RWPE2 (cell line): ENCODE measurements around the gene SBK3.

Experiments used
- ATAC-seq: fragments of 200-7000 bp; cut with Tn5 transposase; 3 replicates; pipeline ENCODE4 v1.9.1; 2021; ENCODE audit warnings: low read depth
- DNase-seq: peaks from one replicate; pipeline ENCODE4 v3.0.0-alpha.2; 2020; ENCODE audit warnings: low spot score
- H3K27ac ChIP-seq: fragments of 450-650 bp; 2 replicates; pipeline ENCODE4 v1.5.1; 2017; ENCODE audit warnings: mild to moderate bottlenecking; ENCODE audit not compliant: poor library complexity, severe bottlenecking
- H3K27me3 ChIP-seq: fragments of 250-450 bp; sonication (Bioruptor Pico); 2 replicates; pipeline ENCODE4 v1.5.1; 2021; ENCODE audit warnings: mild to moderate bottlenecking, moderate library complexity; ENCODE audit not compliant: insufficient read depth, poor library complexity, severe bottlenecking
- H3K36me3 ChIP-seq: fragments of 250-450 bp; sonication (Bioruptor Pico); 2 replicates; pipeline ENCODE4 v1.5.1; 2020; ENCODE audit warnings: low read depth, mild to moderate bottlenecking, moderate library complexity
- H3K4me1 ChIP-seq: fragments of 250-450 bp; sonication (Bioruptor Pico); 2 replicates; pipeline ENCODE4 v1.5.1; 2021; ENCODE audit warnings: mild to moderate bottlenecking, moderate library complexity; ENCODE audit not compliant: insufficient read depth, poor library complexity, severe bottlenecking
- H3K4me3 ChIP-seq: fragments of 250-450 bp; sonication (Bioruptor Pico); 2 replicates; pipeline ENCODE4 v1.5.1; 2021; ENCODE audit warnings: mild to moderate bottlenecking, moderate library complexity; ENCODE audit not compliant: severe bottlenecking
- H3K9me3 ChIP-seq: fragments of 250-450 bp; sonication (Bioruptor Pico); 2 replicates; pipeline ENCODE4 v1.5.1; 2021; ENCODE audit warnings: mild to moderate bottlenecking, moderate library complexity; ENCODE audit not compliant: severe bottlenecking
- CTCF ChIP-seq: fragments of 450-650 bp; IDR thresholded peaks from one replicate; pipeline ENCODE4 v1.5.1; 2017; ENCODE audit warnings: mild to moderate bottlenecking, moderate library complexity; ENCODE audit not compliant: poor library complexity, severe bottlenecking

SBK3 gene

GRCh38 chr19:55526216-55527196 lies 18.8 kb downstream of the SBK3 start:
- Histone ChIP-seq H3K4me3 (no peak overlapping the region), H3K27ac (no peak overlapping the region), H3K9me3 (no peaks in the 10 kb centered on the region), H3K4me1 (no peaks in the 10 kb centered on the region), H3K36me3 (no peaks in the 10 kb centered on the region), H3K27me3 (no peaks in the 10 kb centered on the region)
- DNase-seq = no peak
- peak; percentile 79 for ATAC-seq
- TF ChIP-seq CTCF = no peak

GRCh38 chr19:55525289-55526101 lies 19.8 kb downstream of the SBK3 start:
- H3K4me3 ChIP-seq = no peak overlapping the region
- DNase-seq = no peak
- H3K27ac ChIP-seq = no peak overlapping the region
- no peaks in the 10 kb centered on the region for H3K9me3 ChIP-seq
- no peaks in the 10 kb centered on the region for H3K36me3 ChIP-seq
- TF ChIP-seq CTCF = no peak
- no peaks in the 10 kb centered on the region for H3K4me1 ChIP-seq
- ATAC-seq = no peak
- H3K27me3 ChIP-seq = no peaks in the 10 kb centered on the region

GRCh38 chr19:55520691-55521292 lies 24.6 kb downstream of the SBK3 start:
- ATAC-seq = no peak
- no peak for DNase-seq
- no peaks in the 10 kb centered on the region for H3K9me3 ChIP-seq
- H3K27ac ChIP-seq = no peak overlapping the region
- no peaks in the 10 kb centered on the region for H3K36me3 ChIP-seq
- no peaks in the 10 kb centered on the region for H3K4me1 ChIP-seq
- TF ChIP-seq CTCF = no peak
- H3K4me3 ChIP-seq = no peak overlapping the region
- no peaks in the 10 kb centered on the region for H3K27me3 ChIP-seq

GRCh38 chr19:55519451-55520311 lies 25.7 kb downstream of the SBK3 start:
- Histone ChIP-seq H3K4me3 (no peak overlapping the region), H3K27me3 (no peaks in the 10 kb centered on the region), H3K9me3 (no peaks in the 10 kb centered on the region), H3K36me3 (no peaks in the 10 kb centered on the region), H3K4me1 (no peaks in the 10 kb centered on the region), H3K27ac (no peak overlapping the region)
- ATAC-seq (peak; percentile 52; the same call in 2 of the 3 replicates), DNase-seq (no peak)
- TF ChIP-seq CTCF = no peak
